ENCODE data around the gene MRPS24.

Gene MRPS24

DNA sequence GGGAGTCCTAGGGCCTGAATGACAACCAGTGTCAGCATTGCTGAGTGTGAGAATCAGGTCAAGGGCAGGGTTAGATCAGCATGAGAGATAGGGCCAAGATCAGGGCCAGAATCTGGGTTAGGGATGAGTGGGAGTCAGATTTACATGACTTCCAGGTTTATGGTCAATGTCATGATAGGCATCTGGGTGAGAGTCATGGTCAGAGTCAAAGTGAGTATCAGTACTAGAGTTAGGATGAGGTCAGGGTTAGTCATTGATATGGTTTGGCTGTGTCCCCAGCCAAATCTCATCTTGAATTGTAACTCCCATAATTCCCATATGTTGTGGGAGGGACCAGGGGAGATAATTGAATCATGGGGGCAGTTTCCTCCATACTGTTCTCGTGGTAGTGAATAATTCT is 12.3 kb downstream of the MRPS24 start:
- peaks cover 15% of the 10 kb centered on the region; the same call in 1 of the 2 replicates for H3K27me3 ChIP-seq (ENCODE audit: insufficient read depth, low read length)
- no peaks in the 10 kb centered on the region for H3K4me1 ChIP-seq (ENCODE audit: insufficient read depth, low read length, severe bottlenecking)
- no peak overlapping the region for H3K9ac ChIP-seq (ENCODE audit: low read length)
- no peak overlapping the region for H2AFZ ChIP-seq (ENCODE audit: low read length)
- H3K79me2 ChIP-seq (ENCODE audit: insufficient read depth, low read length): no peaks in the 10 kb centered on the region
- H3K9me2 ChIP-seq (ENCODE audit: low read depth, low read length): no peaks in the 10 kb centered on the region
- H3F3A ChIP-seq (ENCODE audit: insufficient read depth, low read length): no peaks in the 10 kb centered on the region
- H3K27ac ChIP-seq (ENCODE audit: low read depth, low read length, poor library complexity, severe bottlenecking): no peak overlapping the region
- H3K4me3 ChIP-seq (ENCODE audit: low read depth, low read length, poor library complexity, severe bottlenecking): no peak overlapping the region
- peaks cover 12% of the 10 kb centered on the region for H3K9me3 ChIP-seq (ENCODE audit: low read length)
- no peaks in the 10 kb centered on the region for H4K20me1 ChIP-seq (ENCODE audit: insufficient read depth, low read length)
- TF ChIP-seq, protein P1, sequence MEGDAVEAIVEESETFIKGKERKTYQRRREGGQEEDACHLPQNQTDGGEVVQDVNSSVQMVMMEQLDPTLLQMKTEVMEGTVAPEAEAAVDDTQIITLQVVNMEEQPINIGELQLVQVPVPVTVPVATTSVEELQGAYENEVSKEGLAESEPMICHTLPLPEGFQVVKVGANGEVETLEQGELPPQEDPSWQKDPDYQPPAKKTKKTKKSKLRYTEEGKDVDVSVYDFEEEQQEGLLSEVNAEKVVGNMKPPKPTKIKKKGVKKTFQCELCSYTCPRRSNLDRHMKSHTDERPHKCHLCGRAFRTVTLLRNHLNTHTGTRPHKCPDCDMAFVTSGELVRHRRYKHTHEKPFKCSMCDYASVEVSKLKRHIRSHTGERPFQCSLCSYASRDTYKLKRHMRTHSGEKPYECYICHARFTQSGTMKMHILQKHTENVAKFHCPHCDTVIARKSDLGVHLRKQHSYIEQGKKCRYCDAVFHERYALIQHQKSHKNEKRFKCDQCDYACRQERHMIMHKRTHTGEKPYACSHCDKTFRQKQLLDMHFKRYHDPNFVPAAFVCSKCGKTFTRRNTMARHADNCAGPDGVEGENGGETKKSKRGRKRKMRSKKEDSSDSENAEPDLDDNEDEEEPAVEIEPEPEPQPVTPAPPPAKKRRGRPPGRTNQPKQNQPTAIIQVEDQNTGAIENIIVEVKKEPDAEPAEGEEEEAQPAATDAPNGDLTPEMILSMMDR (IDR thresholded peaks at IDR 0.05; ENCODE audit: low read length): no peak
- TF ChIP-seq EZH2 (IDR thresholded peaks at IDR 0.05; ENCODE audit: borderline replicate concordance, low read length): no peak
- no peak overlapping the region for H3K4me2 ChIP-seq (ENCODE audit: low read length)
- no peaks in the 10 kb centered on the region; the same call in 1 of the 2 replicates for H3K36me3 ChIP-seq (ENCODE audit: insufficient read depth, low read length)

DNA sequence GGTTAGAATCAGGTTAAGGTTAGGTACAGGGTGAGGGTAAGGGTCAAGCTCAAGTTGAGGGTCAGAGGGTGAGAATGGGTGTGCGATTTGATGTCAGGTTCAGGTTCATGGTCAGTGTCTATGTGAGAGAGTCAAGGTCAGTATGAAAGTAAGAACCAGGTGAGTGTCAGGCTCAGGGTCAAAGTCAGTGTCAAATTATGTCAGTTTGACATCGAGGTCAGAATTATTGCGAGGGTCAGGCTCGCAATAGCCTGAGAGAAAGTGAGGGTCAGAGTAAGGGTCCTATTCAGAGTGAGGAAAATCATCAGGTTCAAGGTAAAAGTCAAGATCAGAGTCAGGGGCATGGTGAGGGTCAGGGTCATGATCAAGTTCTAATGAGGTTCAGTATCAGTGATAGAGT is 13.0 kb downstream of the MRPS24 start:
- H2AFZ ChIP-seq (ENCODE audit: low read length): no peak overlapping the region
- H4K20me1 ChIP-seq (ENCODE audit: insufficient read depth, low read length): no peaks in the 10 kb centered on the region
- H3K4me2 ChIP-seq (ENCODE audit: low read length): no peak overlapping the region
- no peak overlapping the region for H3K27ac ChIP-seq (ENCODE audit: low read depth, low read length, poor library complexity, severe bottlenecking)
- no peak overlapping the region for H3K4me3 ChIP-seq (ENCODE audit: low read depth, low read length, poor library complexity, severe bottlenecking)
- H3K27me3 ChIP-seq (ENCODE audit: insufficient read depth, low read length): peaks cover 22% of the 10 kb centered on the region; the same call in 1 of the 2 replicates
- H3K79me2 ChIP-seq (ENCODE audit: insufficient read depth, low read length): no peaks in the 10 kb centered on the region
- H3K36me3 ChIP-seq (ENCODE audit: insufficient read depth, low read length): no peaks in the 10 kb centered on the region; the same call in 1 of the 2 replicates
- TF ChIP-seq, protein P1 (IDR thresholded peaks at IDR 0.05; ENCODE audit: low read length): no peak
- no peak for TF ChIP-seq EZH2 (IDR thresholded peaks at IDR 0.05; ENCODE audit: borderline replicate concordance, low read length)
- H3K9ac ChIP-seq (ENCODE audit: low read length): no peak overlapping the region
- no peaks in the 10 kb centered on the region for H3K4me1 ChIP-seq (ENCODE audit: insufficient read depth, low read length, severe bottlenecking)
- H3K9me3 ChIP-seq (ENCODE audit: low read length): peaks cover 17% of the 10 kb centered on the region
- no peaks in the 10 kb centered on the region for H3K9me2 ChIP-seq (ENCODE audit: low read depth, low read length)
- no peaks in the 10 kb centered on the region for H3F3A ChIP-seq (ENCODE audit: insufficient read depth, low read length)

DNA sequence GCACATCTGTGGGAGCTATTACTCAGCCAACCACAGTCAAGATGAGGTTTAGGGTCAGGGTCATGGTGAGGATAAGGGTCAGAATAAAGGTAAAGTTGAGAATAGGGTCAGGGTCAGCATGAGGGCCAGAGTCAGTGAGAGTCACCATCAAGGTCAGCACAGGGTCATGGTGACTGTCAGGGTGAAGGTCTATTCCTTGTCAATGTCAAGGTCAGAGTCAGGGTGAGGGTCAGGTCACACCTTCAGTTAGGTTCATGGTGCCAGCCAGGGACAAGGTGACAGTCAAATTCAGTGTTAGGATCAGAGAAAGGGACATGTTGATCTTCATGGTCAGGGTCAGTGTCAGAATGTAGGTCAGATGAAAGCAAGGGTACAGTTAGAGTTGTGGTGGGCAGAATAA is 14.1 kb downstream of the MRPS24 start:
- H2AFZ ChIP-seq (ENCODE audit: low read length): no peak overlapping the region
- H3K9me3 ChIP-seq (ENCODE audit: low read length): peaks cover 16% of the 10 kb centered on the region
- no peaks in the 10 kb centered on the region for H3K4me1 ChIP-seq (ENCODE audit: insufficient read depth, low read length, severe bottlenecking)
- H3K36me3 ChIP-seq (ENCODE audit: insufficient read depth, low read length): no peaks in the 10 kb centered on the region; the same call in 1 of the 2 replicates
- no peaks in the 10 kb centered on the region for H3K79me2 ChIP-seq (ENCODE audit: insufficient read depth, low read length)
- no peak overlapping the region for H3K9ac ChIP-seq (ENCODE audit: low read length)
- no peak overlapping the region for H3K4me3 ChIP-seq (ENCODE audit: low read depth, low read length, poor library complexity, severe bottlenecking)
- peaks cover 28% of the 10 kb centered on the region; the same call in 1 of the 2 replicates for H3K27me3 ChIP-seq (ENCODE audit: insufficient read depth, low read length)
- H3F3A ChIP-seq (ENCODE audit: insufficient read depth, low read length): no peaks in the 10 kb centered on the region
- H3K27ac ChIP-seq (ENCODE audit: low read depth, low read length, poor library complexity, severe bottlenecking): no peak overlapping the region
- no peak overlapping the region for H3K4me2 ChIP-seq (ENCODE audit: low read length)
- TF ChIP-seq EZH2 (IDR thresholded peaks at IDR 0.05; ENCODE audit: borderline replicate concordance, low read length): no peak
- TF ChIP-seq, protein P1 (IDR thresholded peaks at IDR 0.05; ENCODE audit: low read length): no peak
- no peaks in the 10 kb centered on the region for H3K9me2 ChIP-seq (ENCODE audit: low read depth, low read length)
- no peaks in the 10 kb centered on the region for H4K20me1 ChIP-seq (ENCODE audit: insufficient read depth, low read length)

Measured in OCI-LY1 (cell line).